GM21381 (cell line): Measurements from ENCODE around the gene ZFR2.
"Not testable (repeated sequence)": the region's sequence is repeated elsewhere in the genome, so short reads cannot be mapped to it uniquely, and the experiment has no call there.

Experiments
- ATAC-seq: cut with Tn5 transposase; IDR thresholded peaks from one replicate; pipeline ENCODE4 v1.9.1; 2021; ENCODE audit warnings: mild to moderate bottlenecking, moderate library complexity; ENCODE audit not compliant: unreplicated experiment

The ZFR2 gene

DNA sequence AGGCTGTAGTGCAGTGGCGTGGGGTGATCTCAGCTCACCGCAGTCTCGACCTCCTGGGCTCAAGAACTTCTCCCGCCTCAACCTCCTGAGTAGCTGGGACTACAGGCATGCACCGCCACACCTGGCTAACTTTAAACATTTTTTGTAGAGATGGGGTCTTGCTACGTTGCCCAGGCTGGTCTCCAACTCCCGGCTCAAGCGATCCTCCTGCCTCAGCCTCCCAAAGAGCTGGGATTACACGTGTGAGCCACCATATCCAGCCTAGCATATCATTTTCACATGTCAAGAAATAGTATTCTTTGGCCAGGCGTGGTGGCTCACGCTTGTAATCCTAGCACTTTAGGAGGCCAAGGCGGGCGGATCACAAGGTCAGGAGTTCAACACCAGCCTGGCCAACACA, 110.5 kb downstream of the ZFR2 start:
- ATAC-seq = not testable (repeated sequence)

DNA sequence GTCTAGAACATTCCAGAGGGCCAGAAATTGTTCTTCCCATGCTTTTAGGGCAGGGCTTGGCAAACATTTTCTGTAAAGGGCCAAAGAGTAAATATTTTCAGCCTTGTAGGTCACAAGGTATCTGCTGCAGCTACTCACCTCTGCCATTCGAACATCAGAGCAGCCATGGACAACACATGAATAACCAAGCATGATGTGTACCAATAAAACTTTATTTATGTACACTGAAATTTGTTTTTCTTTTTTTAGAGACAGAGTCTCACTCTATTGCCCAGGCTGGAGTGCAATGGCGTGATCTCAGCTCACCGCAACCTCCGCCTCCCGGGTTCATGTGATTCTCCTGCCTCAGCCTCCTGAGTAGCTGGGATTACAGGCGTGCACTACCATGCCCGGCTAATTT, 111.1 kb downstream of the ZFR2 start:
- not testable (repeated sequence) for ATAC-seq
